HEK293 (cell line): Measurements from ENCODE around the gene MEGF8.

Experiments
- CTCF ChIA-PET: fragments of 350-600 bp; formaldehyde crosslinking; extraction: SDS; loops from one replicate; lab custom pipeline; 2021; ENCODE audit warnings: antibody characterized with exemption; lab: Yijun Ruan, JAX
- POLR2A ChIA-PET: fragments of 300-600 bp; formaldehyde crosslinking; extraction: SDS; loops from one replicate; lab custom pipeline; 2020; ENCODE audit warnings: antibody characterized with exemption, inconsistent platforms; lab: Yijun Ruan, JAX
- H3K27ac ChIP-seq: fragments of 200-500 bp; sonication (Bioruptor generic); 2 replicates; pipeline ENCODE4 v1.5.1; 2014; ENCODE audit warnings: low read depth, low read length, control low read depth, inconsistent platforms; ENCODE audit errors: extremely low read depth
- H3K36me3 ChIP-seq, 2 experiments: fragments of 200-500 bp in 1 of 2; sonication (Bioruptor generic) in 1 of 2; 1 replicate in 1 of 2; 2 replicates in 1 of 2; pipeline ENCODE4 v1.5.1; 2014 to 2017; ENCODE audit warnings: inconsistent platforms in 2 of 2, low read length in 2 of 2; ENCODE audit not compliant: control insufficient read depth in 2 of 2, insufficient read depth in 1 of 2
- H3K4me1 ChIP-seq: fragments of 200-500 bp; sonication (Bioruptor generic); 2 replicates; pipeline ENCODE4 v1.5.1; 2014; ENCODE audit warnings: mild to moderate bottlenecking, low read length, inconsistent platforms; ENCODE audit not compliant: control insufficient read depth, insufficient read depth
- H3K4me3 ChIP-seq: 2 replicates; pipeline ENCODE4 v1.5.1; 2011; ENCODE audit warnings: low read depth, mild to moderate bottlenecking, control low read depth, low read length, moderate library complexity
- H3K9me3 ChIP-seq: fragments of 200-500 bp; sonication (Bioruptor generic); 2 replicates; pipeline ENCODE4 v1.5.1; 2014; ENCODE audit warnings: low read depth, low read length, inconsistent platforms; ENCODE audit not compliant: control insufficient read depth, insufficient read depth
- ATF2 ChIP-seq: fragments of 450-650 bp; formaldehyde crosslinking; IDR thresholded peaks from 2 replicates; pipeline ENCODE4 v1.5.1; 2016; ENCODE audit warnings: missing biosample characterization, missing genetic modification characterization, low read depth
- BCL11A ChIP-seq: fragments of 450-650 bp; formaldehyde crosslinking; IDR thresholded peaks from 2 replicates; pipeline ENCODE4 v1.5.1; 2016; ENCODE audit warnings: low read depth, missing biosample characterization, missing genetic modification characterization
- FEZF1 ChIP-seq: fragments of 450-650 bp; formaldehyde crosslinking; IDR thresholded peaks from 2 replicates; pipeline ENCODE4 v1.5.1; 2016; ENCODE audit warnings: missing biosample characterization, missing genetic modification characterization
- GLIS2 ChIP-seq: fragments of 450-650 bp; formaldehyde crosslinking; IDR thresholded peaks from 2 replicates; pipeline ENCODE4 v1.5.1; 2016; ENCODE audit warnings: missing biosample characterization, missing genetic modification characterization
- KLF16 ChIP-seq: fragments of 450-650 bp; formaldehyde crosslinking; IDR thresholded peaks from 2 replicates; pipeline ENCODE4 v1.5.1; 2017; ENCODE audit warnings: missing biosample characterization, missing genetic modification characterization
- KLF7 ChIP-seq: fragments of 450-650 bp; formaldehyde crosslinking; IDR thresholded peaks from 2 replicates; pipeline ENCODE4 v1.5.1; 2016; ENCODE audit warnings: missing biosample characterization, missing genetic modification characterization, borderline replicate concordance
- MYNN ChIP-seq: fragments of 450-650 bp; formaldehyde crosslinking; IDR thresholded peaks from 2 replicates; pipeline ENCODE4 v1.5.1; 2016; ENCODE audit warnings: missing biosample characterization, missing genetic modification characterization, borderline replicate concordance
- MZF1 ChIP-seq: fragments of 450-650 bp; formaldehyde crosslinking; IDR thresholded peaks from 2 replicates; pipeline ENCODE4 v1.5.1; 2017; ENCODE audit warnings: missing biosample characterization, missing genetic modification characterization, borderline replicate concordance
- RBAK ChIP-seq: fragments of 450-650 bp; formaldehyde crosslinking; IDR thresholded peaks from 2 replicates; pipeline ENCODE4 v1.5.1; 2016; ENCODE audit warnings: missing biosample characterization, missing genetic modification characterization
- SCRT2 ChIP-seq: fragments of 450-650 bp; formaldehyde crosslinking; IDR thresholded peaks from 2 replicates; pipeline ENCODE4 v1.5.1; 2016; ENCODE audit warnings: missing biosample characterization, missing genetic modification characterization
- SP7 ChIP-seq: fragments of 450-650 bp; formaldehyde crosslinking; IDR thresholded peaks from 2 replicates; pipeline ENCODE4 v1.5.1; 2016; ENCODE audit warnings: missing biosample characterization, missing genetic modification characterization
- YY1 ChIP-seq: fragments of 450-650 bp; formaldehyde crosslinking; IDR thresholded peaks from 2 replicates; pipeline ENCODE4 v1.5.1; 2018; ENCODE audit warnings: missing biosample characterization, missing genetic modification characterization
- ZBTB49 ChIP-seq: fragments of 450-650 bp; formaldehyde crosslinking; IDR thresholded peaks from 2 replicates; pipeline ENCODE4 v1.5.1; 2016; ENCODE audit warnings: missing biosample characterization, missing genetic modification characterization, low read depth
- ZFP3 ChIP-seq: fragments of 450-650 bp; formaldehyde crosslinking; IDR thresholded peaks from 2 replicates; pipeline ENCODE4 v1.5.1; 2016; ENCODE audit warnings: low read depth, missing biosample characterization, missing genetic modification characterization
- ZNF211 ChIP-seq: fragments of 450-650 bp; formaldehyde crosslinking; IDR thresholded peaks from 2 replicates; pipeline ENCODE4 v1.5.1; 2016; ENCODE audit warnings: low read depth, missing biosample characterization, missing genetic modification characterization
- ZNF214 ChIP-seq: fragments of 450-650 bp; formaldehyde crosslinking; IDR thresholded peaks from 2 replicates; pipeline ENCODE4 v1.5.1; 2017; ENCODE audit warnings: missing biosample characterization, mild to moderate bottlenecking, missing genetic modification characterization, borderline replicate concordance
- ZNF221 ChIP-seq: fragments of 450-650 bp; formaldehyde crosslinking; IDR thresholded peaks from 2 replicates; pipeline ENCODE4 v1.5.1; 2017; ENCODE audit warnings: missing biosample characterization, missing genetic modification characterization, borderline replicate concordance
- ZNF23 ChIP-seq: fragments of 450-650 bp; formaldehyde crosslinking; IDR thresholded peaks from 2 replicates; pipeline ENCODE4 v1.5.1; 2016; ENCODE audit warnings: missing biosample characterization, missing genetic modification characterization, borderline replicate concordance
- ZNF350 ChIP-seq: fragments of 450-650 bp; formaldehyde crosslinking; IDR thresholded peaks from 2 replicates; pipeline ENCODE4 v1.5.0; 2017; ENCODE audit warnings: missing biosample characterization, mild to moderate bottlenecking, missing genetic modification characterization
- ZNF391 ChIP-seq: fragments of 450-650 bp; formaldehyde crosslinking; IDR thresholded peaks from 2 replicates; pipeline ENCODE4 v1.5.1; 2016; ENCODE audit warnings: low read depth, missing biosample characterization, missing genetic modification characterization, borderline replicate concordance
- ZNF398 ChIP-seq: fragments of 450-650 bp; formaldehyde crosslinking; IDR thresholded peaks from 2 replicates; pipeline ENCODE4 v1.5.1; 2017; ENCODE audit warnings: missing biosample characterization, missing genetic modification characterization
- ZNF549 ChIP-seq: fragments of 450-650 bp; IDR thresholded peaks from 2 replicates; pipeline ENCODE4 v1.5.1; 2018; ENCODE audit warnings: missing biosample characterization, missing genetic modification characterization, mild to moderate bottlenecking, inconsistent platforms, moderate library complexity
- ZNF561 ChIP-seq: fragments of 450-650 bp; IDR thresholded peaks from 2 replicates; pipeline ENCODE4 v1.5.1; 2018; ENCODE audit warnings: missing biosample characterization, missing genetic modification characterization, borderline replicate concordance
- ZNF624 ChIP-seq: fragments of 450-650 bp; formaldehyde crosslinking; IDR thresholded peaks from 2 replicates; pipeline ENCODE4 v1.5.1; 2017; ENCODE audit warnings: missing biosample characterization, missing genetic modification characterization
- ZNF629 ChIP-seq: fragments of 450-650 bp; formaldehyde crosslinking; IDR thresholded peaks from 2 replicates; pipeline ENCODE4 v1.5.1; 2017; ENCODE audit warnings: missing biosample characterization, missing genetic modification characterization
- ZNF701 ChIP-seq: fragments of 450-650 bp; formaldehyde crosslinking; IDR thresholded peaks from 2 replicates; pipeline ENCODE4 v1.5.1; 2016; ENCODE audit warnings: missing biosample characterization, missing genetic modification characterization
- ZNF777 ChIP-seq: fragments of 450-650 bp; formaldehyde crosslinking; IDR thresholded peaks from 2 replicates; pipeline ENCODE4 v1.5.1; 2017; ENCODE audit warnings: missing biosample characterization, missing genetic modification characterization, borderline replicate concordance
- ZNF837 ChIP-seq: fragments of 450-650 bp; formaldehyde crosslinking; IDR thresholded peaks from 2 replicates; pipeline ENCODE4 v1.5.1; 2016; ENCODE audit warnings: missing biosample characterization, missing genetic modification characterization
- ZXDB ChIP-seq: fragments of 450-650 bp; formaldehyde crosslinking; IDR thresholded peaks from 2 replicates; pipeline ENCODE4 v1.5.1; 2016; ENCODE audit warnings: missing biosample characterization, missing genetic modification characterization

Gene MEGF8

GRCh38 chr19:42313096-42313839 lies 12.2 kb upstream of the MEGF8 start, which contains the start of gene TMEM145 (continued):
- TF ChIP-seq ZBTB49 (tag by site-specific recombination) (no peak), RBAK (tag by site-specific recombination) (no peak), ZNF23 (tag by site-specific recombination) (no peak), ZNF391 (tag by site-specific recombination) (no peak), ZXDB (peak; percentile 85)

- Histone ChIP-seq H3K4me1 (no peaks in the 10 kb centered on the region; the same call in 1 of the 2 replicates), H3K9me3 (no peaks in the 10 kb centered on the region), H3K36me3 (no peaks in the 10 kb centered on the region), H3K4me3 (no peak overlapping the region), H3K27ac (no peak overlapping the region)
- ChIA-PET CTCF (interaction anchor here (0.6 to 0.9 kb wide), 4 partner anchors 18 to 126 kb away, joined by 3 to 6 read pairs (median 3); no protein-coding TSS in a partner anchor), POLR2A (interaction anchor here (0.6 to 0.8 kb wide), 2 partner anchors 14 to 35 kb away, joined by 3 read pairs; no protein-coding TSS in a partner anchor)
- no peak for TF ChIP-seq ZNF350 (tag by site-specific recombination)
- TF ChIP-seq ZNF549: no peak
- no peak for TF ChIP-seq GLIS2
- no peak for TF ChIP-seq ZNF214 (tag by site-specific recombination)
- TF ChIP-seq SCRT2 (tag by site-specific recombination): no peak
- no peak for TF ChIP-seq ATF2 (tag by site-specific recombination)
- no peak for TF ChIP-seq ZNF561 (tag by site-specific recombination)
- peak; percentile 2; the same call in 1 of the 2 replicates for TF ChIP-seq KLF16 (tag by site-specific recombination)
- TF ChIP-seq ZNF221: no peak
- TF ChIP-seq BCL11A (tag by site-specific recombination): no peak; the same call in 1 of the 2 replicates
- no peak for TF ChIP-seq ZNF624 (tag by site-specific recombination)
- no peak for TF ChIP-seq YY1
- no peak; the same call in 1 of the 2 replicates for TF ChIP-seq ZNF629 (tag by site-specific recombination)
- no peak for TF ChIP-seq ZFP3
- no peak for TF ChIP-seq ZNF837
- no peak for TF ChIP-seq SP7
- no peak; the same call in 1 of the 2 replicates for TF ChIP-seq ZNF211 (tag by site-specific recombination)
- TF ChIP-seq MYNN (tag by site-specific recombination): no peak
- no peak for TF ChIP-seq ZNF701 (tag by site-specific recombination)
- no peak for TF ChIP-seq FEZF1 (tag by site-specific recombination)
- TF ChIP-seq KLF7 (tag by site-specific recombination): no peak
- TF ChIP-seq MZF1: no peak
- TF ChIP-seq ZNF398: peak; percentile 51; the same call in 1 of the 2 replicates
- TF ChIP-seq ZNF777 (tag by site-specific recombination): no peak
Measured at GRCh38 chr19:42313840-42314755, 11.3 kb upstream of the MEGF8 start.
